NK-92 (cell line): ENCODE results near the gene ZBTB22.
A peak's percentile ranks its signal among the peaks of the same experiment; 100 is the strongest.

Source experiments
- DNase-seq: peaks from one replicate; lab custom pipeline; 2025; ENCODE audit not compliant: unreplicated experiment; lab: John Stamatoyannopoulos, UW

Gene ZBTB22

GRCh38 chr6:33333666-33334065, 16.1 kb upstream of the ZBTB22 start:
- no peak for DNase-seq

GRCh38 chr6:33330736-33331135, 13.2 kb upstream of the ZBTB22 start:
- DNase-seq: no peak

GRCh38 chr6:33329058-33329457, 11.5 kb upstream of the ZBTB22 start:
- no peak for DNase-seq

GRCh38 chr6:33324125-33324524, 6.6 kb upstream of the ZBTB22 start:
- no peak for DNase-seq

DNA sequence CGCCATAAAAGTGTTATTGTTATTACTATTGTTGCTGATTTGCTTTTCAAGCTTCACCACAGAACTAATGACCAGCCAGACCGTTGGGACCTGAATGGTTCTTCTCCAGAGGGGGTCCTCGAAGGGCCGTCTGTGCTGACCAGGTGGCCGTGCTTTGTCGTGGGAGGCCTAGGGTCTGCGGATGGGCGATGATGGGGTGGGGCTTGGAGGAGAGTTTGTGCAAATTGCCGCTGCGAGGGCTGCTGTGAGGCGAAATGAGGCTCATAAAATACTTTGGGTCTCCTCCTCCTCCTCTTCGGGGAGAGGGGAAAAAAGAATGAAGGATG, 6.0 kb upstream of the ZBTB22 start:
- DNase-seq: no peak

DNA sequence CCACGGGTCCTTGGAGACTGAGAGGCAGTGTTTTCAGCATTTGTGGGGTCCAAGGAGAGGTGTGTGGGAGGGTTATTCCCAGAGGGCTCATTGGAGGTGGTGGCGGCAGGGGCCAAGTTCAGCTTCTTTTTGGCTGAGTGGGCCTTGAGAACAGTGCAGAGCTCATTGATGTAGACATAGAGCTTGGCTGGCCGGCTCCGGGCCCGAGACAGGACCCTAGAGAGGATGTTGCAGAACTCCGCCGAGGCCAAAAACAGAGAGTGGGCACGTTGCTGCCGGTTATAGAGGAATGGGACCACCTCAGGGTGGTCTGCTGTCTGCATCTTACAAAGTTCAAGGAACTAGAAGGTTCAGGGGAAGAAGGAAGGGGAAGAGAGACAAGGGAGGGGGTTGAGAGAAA, 3.7 kb upstream of the ZBTB22 start:
- DNase-seq: no peak

DNA sequence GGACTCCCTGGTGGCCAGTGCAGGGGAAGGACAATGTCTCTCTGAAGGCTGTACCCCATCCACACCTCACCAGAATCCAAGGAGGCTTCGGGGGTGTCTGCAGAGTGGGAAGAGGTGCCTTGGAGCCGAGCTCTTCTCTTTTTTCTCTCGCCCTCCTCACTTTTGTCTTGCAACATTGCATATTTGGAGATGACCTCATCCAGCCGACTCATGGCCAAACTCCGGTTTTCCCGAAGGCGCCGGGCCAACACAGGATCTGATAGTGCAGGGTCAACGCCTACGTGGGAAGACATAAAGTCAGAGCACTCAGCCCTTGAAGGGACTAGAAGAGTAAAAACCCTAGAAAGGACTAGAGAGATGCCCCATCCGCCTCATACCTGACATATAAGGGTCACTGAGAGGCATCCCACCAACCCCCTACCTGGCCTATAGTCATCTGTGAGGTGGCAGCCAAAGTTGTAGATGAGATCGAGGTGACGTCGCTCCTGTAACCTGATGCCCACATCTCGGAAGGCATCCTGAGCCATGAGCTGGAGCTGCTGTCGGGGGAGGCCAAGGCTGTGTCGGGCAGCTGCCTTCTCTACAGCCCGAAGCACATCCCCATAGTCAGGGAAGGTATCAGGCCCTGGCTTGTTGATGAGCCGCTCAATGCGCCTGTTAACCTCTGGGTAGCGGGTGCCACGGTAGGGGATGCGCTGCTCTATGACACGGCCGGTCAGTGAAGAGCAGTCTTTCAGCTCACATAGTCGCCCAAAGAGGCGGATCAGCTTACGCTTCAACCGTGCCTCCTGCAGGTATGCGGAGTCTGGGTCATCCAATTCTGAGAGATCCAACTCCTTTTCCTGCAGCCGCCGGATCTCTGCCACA, 3.0 kb upstream of the ZBTB22 start:
- DNase-seq: no peak

DNA sequence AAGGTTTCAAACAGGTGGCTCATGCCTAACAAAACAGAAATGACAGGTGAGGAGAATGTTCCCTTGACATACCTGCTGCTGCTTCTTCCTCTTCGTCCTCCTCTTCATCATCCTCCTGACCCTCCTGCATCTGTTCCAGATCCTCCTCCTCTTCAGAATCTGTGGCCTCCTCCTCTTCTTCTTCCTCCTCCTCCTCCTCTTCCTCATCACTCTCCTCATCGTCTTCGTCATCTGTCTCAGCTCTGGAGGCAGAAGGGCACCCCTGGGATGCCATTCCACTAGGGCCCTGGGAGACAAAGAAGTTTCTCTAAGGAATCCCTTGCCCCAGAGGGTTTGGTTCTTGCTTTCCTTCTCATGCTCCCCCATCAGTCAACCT, 2.4 kb upstream of the ZBTB22 start:
- DNase-seq: no peak

GRCh38 chr6:33318426-33319073, 1.0 kb upstream of the ZBTB22 start:
- DNase-seq: no peak

- no peak for DNase-seq
Measured at GRCh38 chr6:33317419-33317668, 200 bp downstream of the ZBTB22 start.

DNA sequence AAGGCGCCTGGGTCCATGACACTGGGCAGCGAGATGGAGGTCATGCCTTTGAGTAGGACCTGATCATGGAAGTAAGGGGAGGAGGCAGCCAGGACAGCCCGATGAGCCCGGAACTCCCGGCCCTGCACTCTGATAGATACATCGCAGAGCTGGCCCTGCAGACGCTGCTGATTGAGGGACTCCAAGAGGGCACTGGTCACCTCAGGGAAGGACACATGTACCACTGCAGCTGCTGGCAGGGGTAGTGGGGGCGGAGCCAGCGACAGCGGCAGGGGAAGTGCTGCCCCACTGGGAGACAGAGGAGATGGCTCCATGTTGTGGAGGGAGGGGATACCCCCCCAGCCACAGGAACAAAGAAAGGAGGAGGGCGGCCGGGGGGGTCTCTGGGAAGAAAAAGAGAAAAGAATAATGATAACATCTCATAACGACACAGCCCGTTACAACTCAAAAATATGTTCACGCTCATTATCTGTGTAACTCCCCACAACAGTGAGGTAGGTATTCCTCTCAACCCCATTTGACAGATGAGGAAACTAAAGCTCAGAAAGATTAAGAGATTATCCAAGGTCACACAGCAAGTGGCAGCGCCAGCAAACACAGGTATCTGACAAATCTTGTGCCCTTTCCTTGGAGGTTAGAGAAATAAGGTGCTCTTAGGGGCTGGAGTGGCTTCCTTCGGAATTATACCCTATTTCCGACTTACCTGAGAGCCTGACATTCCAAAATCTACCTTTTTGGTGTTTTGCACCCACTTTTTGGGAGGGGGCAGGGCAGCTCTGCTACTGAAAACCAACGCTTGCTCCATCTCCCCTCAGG, 733 bp downstream of the ZBTB22 start:
- no peak for DNase-seq

DNA sequence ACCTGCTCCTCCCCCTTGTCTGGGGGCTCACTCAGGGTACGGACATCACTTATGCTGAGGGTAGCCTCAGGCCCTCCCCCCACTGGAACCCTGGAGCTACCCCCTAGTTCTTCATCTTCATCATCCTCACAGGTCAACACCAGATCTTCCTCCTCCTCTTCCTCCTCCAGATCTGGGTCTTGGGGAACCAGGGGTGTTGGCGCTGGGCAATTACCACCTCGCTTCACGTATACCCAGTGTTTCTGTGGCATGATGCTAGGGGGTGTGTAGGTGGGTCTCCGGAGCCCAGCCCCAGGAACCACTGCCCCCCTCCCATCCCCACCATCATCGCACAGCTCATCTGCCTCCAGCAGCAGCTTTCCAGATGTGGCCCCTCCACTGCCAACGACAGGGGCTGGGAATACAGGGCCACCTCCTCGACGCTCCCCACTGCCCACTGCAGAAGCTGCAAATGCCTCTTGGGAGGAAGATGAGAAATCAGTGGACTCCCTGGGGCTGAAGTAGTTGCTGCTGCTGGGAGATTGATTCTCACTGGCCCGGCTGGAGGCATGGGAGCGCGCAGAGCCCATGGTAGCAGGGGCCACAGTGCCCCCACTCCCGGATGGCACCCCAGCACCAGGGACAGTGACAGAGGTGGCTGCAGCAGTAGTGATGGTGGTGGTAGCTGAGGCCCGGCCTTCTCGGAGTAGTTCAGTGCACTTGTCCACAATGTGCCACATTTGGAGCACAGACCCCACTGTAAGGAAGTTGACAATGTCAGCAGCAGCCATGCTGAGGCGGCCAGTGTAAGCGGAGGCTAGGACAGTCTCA, 1.5 kb downstream of the ZBTB22 start:
- no peak for DNase-seq

DNA sequence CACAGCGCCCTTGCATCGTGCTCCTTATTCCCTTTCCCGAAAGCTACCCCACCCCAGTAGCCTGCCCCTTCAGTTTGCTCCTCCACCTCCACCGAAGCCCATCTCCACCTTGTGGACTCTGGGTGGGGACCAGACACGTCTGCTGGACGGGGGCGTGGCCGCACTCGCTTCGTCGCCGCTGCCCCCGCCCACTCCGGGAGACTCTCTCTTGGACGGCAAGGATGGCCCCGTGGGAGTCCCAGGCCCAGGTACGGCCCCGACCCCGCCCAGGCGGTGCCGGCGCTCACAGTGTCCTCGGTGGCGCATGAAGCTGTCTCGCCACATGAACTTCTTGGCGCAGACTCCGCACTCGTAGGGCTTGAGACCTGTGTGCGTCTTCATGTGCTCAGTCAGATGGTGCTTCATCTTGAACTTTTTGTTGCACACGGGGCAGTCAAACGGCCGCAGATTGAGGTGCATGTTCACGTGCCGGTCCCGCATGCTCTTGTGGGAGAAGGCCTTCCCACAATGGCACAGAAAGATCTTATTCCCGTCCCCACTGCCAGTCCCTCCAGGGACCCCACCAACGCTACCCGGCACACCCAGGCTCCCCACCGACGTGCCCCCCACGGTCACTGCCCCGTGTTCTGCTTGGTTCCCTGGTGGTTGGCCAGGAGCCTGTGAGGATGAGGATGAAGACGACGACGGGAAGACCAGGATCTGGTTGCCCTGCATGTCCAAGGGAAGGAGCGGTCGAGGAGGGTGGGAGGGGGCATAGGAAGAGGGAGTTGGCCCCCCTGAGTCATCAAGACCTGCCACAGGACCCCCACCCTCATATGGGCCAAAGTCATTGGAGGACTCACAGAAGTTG, 2.4 kb downstream of the ZBTB22 start:
- no peak for DNase-seq

DNA sequence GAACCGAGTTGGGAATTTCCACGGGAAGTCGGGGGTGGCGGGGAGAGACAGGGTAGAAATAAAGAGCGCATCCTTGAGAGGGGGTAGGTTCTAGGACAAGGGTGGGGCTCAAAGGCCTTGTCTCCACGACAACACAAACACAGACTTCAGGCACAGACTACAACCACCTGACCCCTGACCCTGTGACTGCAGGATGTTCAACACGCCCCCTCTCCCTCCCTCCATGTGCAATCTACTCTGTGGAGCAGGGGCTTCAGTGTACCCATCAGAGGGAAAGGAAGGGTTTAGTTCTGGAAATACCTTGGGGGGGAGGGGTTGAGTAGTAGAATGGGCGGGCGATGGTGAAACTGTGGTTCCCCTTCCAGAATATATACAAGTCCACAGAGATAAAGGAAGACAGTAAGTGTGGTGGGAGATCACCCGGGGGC, 3.0 kb downstream of the ZBTB22 start:
- peak; percentile 14 for DNase-seq

GRCh38 chr6:33313709-33314514, 3.6 kb downstream of the ZBTB22 start, which contains the start of gene TAPBP:
TAPBP (minus strand) TSS chr6:33314078; CDS start chr6:33314041, 37 bp downstream.
- DNase-seq: peak; percentile 66

GRCh38 chr6:33313105-33313708, 4.3 kb downstream of the ZBTB22 start:
- no peak for DNase-seq

- DNase-seq: peak; percentile 26
Measured at GRCh38 chr6:33312361-33313104, 5.0 kb downstream of the ZBTB22 start.

DNA sequence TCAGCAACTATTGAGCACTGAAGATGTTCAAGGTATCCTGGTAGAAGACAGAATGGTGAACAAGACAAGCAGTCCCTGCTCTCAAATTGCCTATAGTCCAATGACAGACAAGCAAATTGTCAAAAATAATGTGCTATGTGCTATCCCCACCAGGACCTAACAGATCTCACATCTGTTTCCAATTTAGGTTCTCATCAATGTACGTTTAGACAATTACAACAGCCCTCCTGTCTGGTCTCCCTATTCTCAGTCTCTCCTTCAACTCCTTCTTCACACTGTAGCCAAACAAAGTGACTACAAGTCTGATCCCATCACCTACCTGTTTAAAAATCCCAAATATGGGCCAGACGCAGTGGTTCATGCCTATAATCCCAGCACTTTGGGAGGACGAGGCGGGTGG, 11.2 kb downstream of the ZBTB22 start:
- no peak for DNase-seq
